ENCODE measurements around the gene PARP8. TPM values are rescaled to one million over a fixed set of nuclear protein-coding genes. Genes with fewer than 3 reads are reported as not detected.

PARP8 gene
- total and polyA plus RNA-seq, 2 of the 8 experiments (the other 6 are each of a cell fraction or from before 2014, with no cell fraction given) = 16.6 to 30.6 TPM

DNA sequence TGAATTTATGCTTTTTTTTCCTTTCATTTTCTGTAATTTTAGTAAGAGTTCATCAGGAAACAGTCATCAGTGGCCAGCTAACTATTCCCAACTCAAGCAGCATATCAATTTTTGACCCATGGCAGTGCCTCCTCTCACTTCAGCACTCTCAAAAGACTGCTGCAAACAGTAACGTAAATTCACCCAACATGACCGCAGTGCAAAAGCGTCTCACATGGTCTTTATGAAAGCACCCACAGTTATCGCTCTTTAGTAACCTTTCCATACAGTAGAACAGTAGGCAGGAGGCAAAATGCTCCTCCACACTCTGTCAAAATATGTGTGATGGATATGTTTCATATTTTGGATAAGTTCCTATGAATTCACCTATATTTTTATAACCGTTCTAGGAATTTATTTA, 48.6 kb downstream of the PARP8 start:
- Histone ChIP-seq H2AFZ (ENCODE audit: low read length) (no peak overlapping the region), H3K79me2 (ENCODE audit: control insufficient read depth in 1 of 2, insufficient read depth in 2 of 2, low read length in 2 of 2) (peaks cover 0 to 98% of the 10 kb centered on the region in 2 experiments; a peak in 3 of 4 replicates)

More for the DNA sequence above, 48.6 kb downstream of the PARP8 start:
- ChIA-PET POLR2A (ENCODE audit: partially characterized antibody) (no interaction called here), CTCF (ENCODE audit: partially characterized antibody) (interaction anchor here (0.9 to 2.1 kb wide), 3 partner anchors 15 to 41 kb away, joined by 3 to 6 read pairs (median 6); no protein-coding TSS in a partner anchor)
- Histone ChIP-seq H3K18ac (ENCODE audit: extremely low read depth, low read length) (no peak overlapping the region), H2BK20ac (ENCODE audit: low read length) (no peak overlapping the region; the same call in 1 of the 2 replicates), H3K27me3 (replicated peaks in 1 of 4; ENCODE audit: control insufficient read depth in 3 of 4, extremely low read depth in 1 of 4, insufficient read depth in 3 of 4, low read length in 3 of 4) (no peaks in the 10 kb centered on the region), H3K4ac (replicated peaks; ENCODE audit: insufficient read length, low read depth, low read length) (no peak overlapping the region), H2BK5ac (ENCODE audit: low read depth, low read length) (no peak overlapping the region), H3K23me2 (ENCODE audit: low read depth, low read length) (no peaks in the 10 kb centered on the region), H3K27ac (ENCODE audit: low read depth, low read length) (no peak overlapping the region), H2BK15ac (ENCODE audit: low read length) (no peak overlapping the region), H3K9me3 (ENCODE audit: insufficient read depth in 2 of 2, low read depth in 1 of 2, low read length in 1 of 2) (no peaks in the 10 kb centered on the region), H3K56ac (replicated peaks; ENCODE audit: insufficient read length, low read depth, low read length) (no peak overlapping the region), H2BK120ac (replicated peaks; ENCODE audit: low read depth, low read length) (no peak overlapping the region), H2BK12ac (ENCODE audit: low read depth, low read length) (no peak overlapping the region), H3K4me3 (ENCODE audit: extremely low read depth in 1 of 4, insufficient read depth in 2 of 4, low read depth in 3 of 4, low read length in 4 of 4) (no peak overlapping the region), H4K20me1 (replicated peaks in 1 of 2; ENCODE audit: control insufficient read depth in 1 of 2, insufficient read depth in 2 of 2, low read length in 2 of 2) (no peaks in the 10 kb centered on the region), H4K5ac (ENCODE audit: insufficient read length, low read depth, low read length) (no peak overlapping the region), H3K36me3 (ENCODE audit: control insufficient read depth in 2 of 4, insufficient read depth in 4 of 4, low read length in 3 of 4) (no peaks in the 10 kb centered on the region), H3K4me1 (replicated peaks in 1 of 4; ENCODE audit: control insufficient read depth in 3 of 4, insufficient read depth in 4 of 4, low read length in 3 of 4) (peaks cover 0 to 4% (median 2%) of the 10 kb centered on the region in 4 experiments; a peak in 4 of 7 replicates), H3K79me1 (ENCODE audit: low read depth, low read length) (no peaks in the 10 kb centered on the region; the same call in 1 of the 2 replicates), H4K8ac (ENCODE audit: extremely low read depth, insufficient read depth, low read length) (no peak overlapping the region), H4K91ac (replicated peaks; ENCODE audit: insufficient read length, low read length) (no peak overlapping the region), H2AK5ac (ENCODE audit: low read depth, low read length) (no peak overlapping the region), H3K14ac (ENCODE audit: insufficient read length) (no peak overlapping the region), H3K4me2 (ENCODE audit: insufficient read depth in 1 of 2, low read depth in 2 of 2, low read length in 2 of 2) (no peak overlapping the region), H3K9ac (replicated peaks in 1 of 4; ENCODE audit: extremely low read depth in 1 of 4, low read depth in 3 of 4, low read length in 3 of 4) (no peak overlapping the region), H3K23ac (ENCODE audit: insufficient read length) (no peak overlapping the region)
- DNase-seq (ENCODE audit: low read depth in 1 of 2, low spot score in 2 of 2) (no peak), FAIRE-seq (no peak)
- TF ChIP-seq KDM4A (IDR thresholded peaks at IDR 0.05; ENCODE audit: low read depth, low read length, severe bottlenecking) (no peak), SP2 (IDR thresholded peaks at IDR 0.05; ENCODE audit: low read length) (no peak), POLR2A (IDR thresholded peaks at IDR 0.05; ENCODE audit: control extremely low read depth in 1 of 2, low read depth in 2 of 2, low read length in 2 of 2) (no peak), ASH2L (IDR thresholded peaks at IDR 0.05; ENCODE audit: low read length) (no peak), GTF2F1 (IDR thresholded peaks at IDR 0.05; ENCODE audit: borderline replicate concordance, low read depth, low read length) (no peak), CBX8 (IDR thresholded peaks at IDR 0.05; ENCODE audit: borderline replicate concordance, low read depth, low read length) (no peak), BRCA1 (IDR thresholded peaks at IDR 0.05; ENCODE audit: low read depth, low read length) (no peak), JUN (IDR thresholded peaks at IDR 0.05; ENCODE audit: low read depth, low read length) (no peak), SIRT6 (IDR thresholded peaks at IDR 0.05; ENCODE audit: low read length) (no peak), KDM1A (IDR thresholded peaks at IDR 0.05; ENCODE audit: borderline replicate concordance, low read length) (no peak)
- TF ChIP-seq, protein P1, sequence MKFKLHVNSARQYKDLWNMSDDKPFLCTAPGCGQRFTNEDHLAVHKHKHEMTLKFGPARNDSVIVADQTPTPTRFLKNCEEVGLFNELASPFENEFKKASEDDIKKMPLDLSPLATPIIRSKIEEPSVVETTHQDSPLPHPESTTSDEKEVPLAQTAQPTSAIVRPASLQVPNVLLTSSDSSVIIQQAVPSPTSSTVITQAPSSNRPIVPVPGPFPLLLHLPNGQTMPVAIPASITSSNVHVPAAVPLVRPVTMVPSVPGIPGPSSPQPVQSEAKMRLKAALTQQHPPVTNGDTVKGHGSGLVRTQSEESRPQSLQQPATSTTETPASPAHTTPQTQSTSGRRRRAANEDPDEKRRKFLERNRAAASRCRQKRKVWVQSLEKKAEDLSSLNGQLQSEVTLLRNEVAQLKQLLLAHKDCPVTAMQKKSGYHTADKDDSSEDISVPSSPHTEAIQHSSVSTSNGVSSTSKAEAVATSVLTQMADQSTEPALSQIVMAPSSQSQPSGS (IDR thresholded peaks at IDR 0.05; ENCODE audit: low read length) = no peak
- 91% methylated on average over 5 of the region's 5 CpGs; no CpG with 5 or more reads in 1 of the 2 experiments for WGBS, 2 experiments (ENCODE audit: extremely low coverage in 1 of 2, insufficient coverage in 1 of 2, insufficient read length in 1 of 2, insufficient replicate concordance in 2 of 2, low coverage in 1 of 2, low lambda C conversion rate in 2 of 2, missing lambda C conversion rate in 1 of 2)

Data from H1 (cell line).